GM18907 (cell line): Measurements from ENCODE around the gene SLC6A18.
"Not testable (repeated sequence)": the region's sequence is repeated elsewhere in the genome, so short reads cannot be mapped to it uniquely, and the experiment has no call there.

ENCODE experiments used
- ATAC-seq: cut with Tn5 transposase; IDR thresholded peaks from one replicate; pipeline ENCODE4 v1.9.1; 2021; ENCODE audit warnings: mild to moderate bottlenecking, moderate library complexity; ENCODE audit not compliant: unreplicated experiment

SLC6A18 gene

GRCh38 chr5:1270933-1271914 is 46.0 kb downstream of the SLC6A18 start:
- no peak for ATAC-seq

- ATAC-seq: no peak
These were observed 47.0 kb downstream of the SLC6A18 start for GRCh38 chr5:1272201-1272600.

GRCh38 chr5:1273745-1274144 is 48.6 kb downstream of the SLC6A18 start:
- no peak for ATAC-seq

GRCh38 chr5:1274471-1274870 is 49.3 kb downstream of the SLC6A18 start:
- ATAC-seq: no peak

GRCh38 chr5:1275397-1276391 is 50.5 kb downstream of the SLC6A18 start:
- ATAC-seq: not testable (repeated sequence)

GRCh38 chr5:1276930-1277329 is 51.7 kb downstream of the SLC6A18 start:
- no peak for ATAC-seq

- ATAC-seq: no peak
These were observed 52.1 kb downstream of the SLC6A18 start for GRCh38 chr5:1277331-1277730.

GRCh38 chr5:1277781-1278180 is 52.6 kb downstream of the SLC6A18 start:
- no peak for ATAC-seq

- no peak for ATAC-seq
These were observed 53.0 kb downstream of the SLC6A18 start for GRCh38 chr5:1278216-1278615.

- no peak for ATAC-seq
These were observed 53.7 kb downstream of the SLC6A18 start for GRCh38 chr5:1278656-1279442.

GRCh38 chr5:1279443-1280151 is 54.4 kb downstream of the SLC6A18 start:
- no peak for ATAC-seq

- no peak for ATAC-seq
These were observed 55.2 kb downstream of the SLC6A18 start for GRCh38 chr5:1280177-1281037.

GRCh38 chr5:1281038-1281882 is 56.1 kb downstream of the SLC6A18 start:
- ATAC-seq: no peak

- no peak for ATAC-seq
These were observed 57.2 kb downstream of the SLC6A18 start for GRCh38 chr5:1282131-1282992.

GRCh38 chr5:1282993-1283728 is 58.0 kb downstream of the SLC6A18 start:
- not testable (repeated sequence) for ATAC-seq

GRCh38 chr5:1283729-1284041 is 58.5 kb downstream of the SLC6A18 start:
- ATAC-seq: not testable (repeated sequence)
